Heart left ventricle (tissue), 16 donors: ENCODE results near the gene MTRFR. TPM values are rescaled to one million over a fixed set of nuclear protein-coding genes. Genes with fewer than 3 reads are reported as not detected.
"Not testable (repeated sequence)": the region's sequence is repeated elsewhere in the genome, so short reads cannot be mapped to it uniquely, and the experiment has no call there.

Experiments
- ATAC-seq, 4 donors: fragments of 200-7000 bp; cut with Tn5 transposase; one replicate each; pipeline ENCODE4 v1.9.1; 2020 to 2022; ENCODE audit warnings: moderate library complexity in 4 of 4, mild to moderate bottlenecking in 3 of 4, moderate number of reproducible peaks in 1 of 4
- DNase-seq, 5 donors: peaks; one replicate each; pipeline ENCODE4 v3.0.0-alpha.2; 2020
- H3K27ac ChIP-seq, 12 donors: fragments of 200-600 bp; sonication (generic) in 4 of 12; one replicate each; pipeline versions ENCODE4 v1.5.0 to v1.8.0; 2016 to 2022; ENCODE audit warnings: mild to moderate bottlenecking in 2 of 12
- H3K27me3 ChIP-seq, 9 donors: fragments of 200-600 bp; sonication (generic) in 2 of 9; one replicate each; pipeline versions ENCODE4 v1.5.1 to v1.8.0; 2016 to 2022; ENCODE audit warnings: mild to moderate bottlenecking in 3 of 9
- H3K36me3 ChIP-seq, 9 donors: fragments of 200-600 bp; sonication (generic) in 2 of 9; one replicate each; pipeline versions ENCODE4 v1.5.0 to v1.8.0; 2018 to 2022; ENCODE audit warnings: mild to moderate bottlenecking in 2 of 9
- H3K4me1 ChIP-seq, 12 donors: fragments of 200-600 bp; sonication (generic) in 4 of 12; one replicate each; pipeline versions ENCODE4 v1.5.0 to v1.8.0; 2016 to 2022; ENCODE audit warnings: mild to moderate bottlenecking in 3 of 12
- H3K4me3 ChIP-seq, 12 donors: fragments of 200-600 bp; sonication (generic) in 4 of 12; one replicate each; pipeline versions ENCODE4 v1.5.0 to v1.8.0; 2017 to 2022; ENCODE audit warnings: mild to moderate bottlenecking in 9 of 12, moderate library complexity in 4 of 12
- H3K9me3 ChIP-seq, 12 donors: fragments of 200-600 bp; sonication (generic) in 4 of 12; one replicate each; pipeline versions ENCODE4 v1.5.0 to v1.8.0; 2016 to 2022; ENCODE audit warnings: mild to moderate bottlenecking in 1 of 12
- CTCF ChIP-seq, 12 donors: fragments of 200-600 bp; sonication (generic) in 4 of 12; IDR thresholded peaks; one replicate each; pipeline versions ENCODE4 v1.5.0 to v1.8.0; 2018 to 2022; ENCODE audit warnings: antibody characterized with exemption in 12 of 12, mild to moderate bottlenecking in 5 of 12
- POLR2A ChIP-seq, 2 donors: fragments of 450-650 bp; IDR thresholded peaks; one replicate each; pipeline ENCODE4 v1.6.1; 2017; ENCODE audit warnings: antibody characterized with exemption in 2 of 2, mild to moderate bottlenecking in 2 of 2, moderate library complexity in 2 of 2
- WGBS, 4 donors: extraction: QIAGEN DNeasy Blood & Tissue Kit in 2 of 4; methylation state at CpG; one replicate each; pipeline versions ENCODE4 v1.1.5 to v1.1.7; 2013 to 2018; 5-methylcytosine and 5-hydroxymethylcytosine counted together
- intact Hi-C, 10 donors: fragments of 100-400 bp; cut with DNase I; formaldehyde crosslinking; loops; one replicate each; pipeline versions ENCODE4 v1.11.1 to v1.14.2; 2022
- polyA plus RNA-seq, 2 donors: library from polyadenylated mRNA; stranded (reverse); fragments of 200-250 nt; gene quantifications; one replicate each; pipeline ENCODE4 v1.2.3, GENCODE V29; 2013
- total RNA-seq, 9 donors: library from RNA; depleted of rRNA in 2 of 9; stranded (reverse); fragments of >200 nt in 2 of 9; fragmentation: NEBNext Ultra II Directional in 3 of 9; extraction: Animal tissue kit (Norgen Biotek cat#: 25700) in 3 of 9; gene quantifications; one replicate each; pipeline versions ENCODE4 v1.1.0 to v1.2.4, GENCODE V29; 2016 to 2023
- donor health status: ischemic (EF 13 %, LVEDD 7.1; RV severe dilation, severe dysfunction).
- donor health status: healthy with polysubstance abuse.
- donor health status: DM: no; HTN: yes; CAD: no.
- donor health status: DM: no; HTN: no; CAD: no.
- donor health status: ischemic (EF 25% LVEDD 6.9; RV normal size, moderate dysfunction).
- donor health status: ischemic (EF 25% LVEDD 5.7; RV mildly dilated, moderate dysfunction).
- donor health status: healthy.
- donor health status: DM: yes; HTN: yes; CAD: no.
- donor health status: ischemic (EF 35%, LVEDD 5.7; RV mildly dilated, moderate dysfunction).
- donor health status: nonischemic (EF 11% LVEDD 7.7; RV severe dilation, severe dysfunction).
- donor health status: DM: yes; HTN: yes; CAD: no.
- donor health status: PGD.
- donor health status: ischemic (EF 29% LVEDD 5.4; RV normal size, mild dysfunction).
- donor health status: nonischemic (EF 23%, LVEDD 6.1; RV moderate dilation, normal function).

Gene MTRFR
- total and polyA plus RNA-seq, 11 donors: 7.9 to 16.0 (median 11.8) TPM

GRCh38 chr12:123250471-123251383 is 17.5 kb downstream of the MTRFR start:
- Histone ChIP-seq H3K4me3 (no peak overlapping the region), H3K36me3 (peaks cover 0 to 44% (median 23%) of the 10 kb centered on the region in 9 donors), H3K4me1 (peaks cover 0 to 43% (median 8%) of the 10 kb centered on the region in 12 donors), H3K27ac (no peak overlapping the region), H3K9me3 (peaks cover 0 to 8% (median 0%) of the 10 kb centered on the region in 12 donors), H3K27me3 (no peaks in the 10 kb centered on the region)
- 84 to 92% (median 85%) methylated on average over 13 of the region's 13 CpGs for WGBS, 4 donors
- DNase-seq (peak in 1 of 5 donors; percentile 37), ATAC-seq (no peak)
- TF ChIP-seq CTCF (IDR thresholded peaks at IDR 0.05) (no peak), POLR2A (IDR thresholded peaks at IDR 0.05) (no peak)
- intact Hi-C loops: no loop called here

GRCh38 chr12:123251403-123252076 is 18.3 kb downstream of the MTRFR start:
- ATAC-seq (no peak), DNase-seq (peak in 1 of 5 donors; percentile 24)
- H3K4me1 ChIP-seq: peaks cover 0 to 43% (median 8%) of the 10 kb centered on the region in 12 donors
- no peak for TF ChIP-seq POLR2A (IDR thresholded peaks at IDR 0.05)
- TF ChIP-seq CTCF (IDR thresholded peaks at IDR 0.05): no peak
- no peaks in the 10 kb centered on the region for H3K27me3 ChIP-seq
- intact Hi-C loops: no loop called here
- H3K9me3 ChIP-seq: peaks cover 0 to 8% (median 0%) of the 10 kb centered on the region in 12 donors
- WGBS, 4 donors: 87 to 93% (median 92%) methylated on average over 8 of the region's 8 CpGs
- H3K27ac ChIP-seq: no peak overlapping the region
- H3K36me3 ChIP-seq: peaks cover 0 to 52% (median 31%) of the 10 kb centered on the region in 9 donors
- no peak overlapping the region for H3K4me3 ChIP-seq

GRCh38 chr12:123252365-123252764 is 19.1 kb downstream of the MTRFR start:
- H3K27me3 ChIP-seq, H3K9me3 ChIP-seq, H3K27ac ChIP-seq, intact Hi-C loops, H3K4me3 ChIP-seq, DNase-seq, ATAC-seq: not testable (repeated sequence)
- Histone ChIP-seq H3K36me3 (peaks cover 0 to 60% (median 40%) of the 10 kb centered on the region in 9 donors), H3K4me1 (peaks cover 0 to 43% (median 8%) of the 10 kb centered on the region in 12 donors)
- 88 to 93% (median 91%) methylated on average over 9 of the region's 9 CpGs for WGBS, 4 donors

- intact Hi-C loops: no loop called here
- H3K27me3 ChIP-seq: no peaks in the 10 kb centered on the region
- no peaks in the 10 kb centered on the region for H3K9me3 ChIP-seq
- ATAC-seq: peak; percentile 63 to 87 (median 86)
- TF ChIP-seq POLR2A (IDR thresholded peaks at IDR 0.05): no peak
- no peak for TF ChIP-seq CTCF (IDR thresholded peaks at IDR 0.05)
- H3K36me3 ChIP-seq: peaks cover 3 to 69% (median 54%) of the 10 kb centered on the region in 9 donors
- peak overlapping the region in 3 of 12 donors; percentile 14 to 39 (median 24) for H3K27ac ChIP-seq
- H3K4me3 ChIP-seq: no peak overlapping the region
- WGBS, 4 donors: 67 to 76% (median 72%) methylated on average over 21 to 24 of the region's 24 CpGs
- peaks cover 0 to 38% (median 8%) of the 10 kb centered on the region in 12 donors for H3K4me1 ChIP-seq
- peak in 4 of 5 donors; percentile 39 to 75 (median 71) for DNase-seq
These were observed 20.6 kb downstream of the MTRFR start for GRCh38 chr12:123253641-123254459.
